ENCODE results near the gene MTHFS. TPM values are rescaled to one million over a fixed set of nuclear protein-coding genes. Genes with fewer than 3 reads are reported as not detected.
"Not testable (repeated sequence)": the region's sequence is repeated elsewhere in the genome, so short reads cannot be mapped to it uniquely, and the experiment has no call there.

MTHFS gene
- total and polyA plus RNA-seq, 4 donors: 26.2 to 156 (median 86.8) TPM

GRCh38 chr15:79942741-79943481 is 46.1 kb upstream of the MTHFS start:
- TF ChIP-seq CTCF (IDR thresholded peaks at IDR 0.05; ENCODE audit: control extremely low read depth, extremely low read depth): no peak
- no peaks in the 10 kb centered on the region for H3K36me3 ChIP-seq (ENCODE audit: control insufficient read depth in 4 of 4, insufficient read depth in 4 of 4, low read length in 4 of 4)
- H3K27me3 ChIP-seq (ENCODE audit: control insufficient read depth in 3 of 3, insufficient read depth in 3 of 3, low read length in 2 of 3): no peaks in the 10 kb centered on the region
- H3K9me3 ChIP-seq (ENCODE audit: control insufficient read depth in 4 of 4, insufficient read depth in 3 of 4, low read length in 3 of 4): peaks cover 0 to 4% (median 0%) of the 10 kb centered on the region in 4 donors
- H3K4me1 ChIP-seq (ENCODE audit: control insufficient read depth in 5 of 5, insufficient read depth in 5 of 5, low read length in 5 of 5): no peaks in the 10 kb centered on the region
- ATAC-seq (ENCODE audit: insufficient read depth, low FRiP score) (no peak), DNase-seq (no peak)
- 84 to 93% methylated on average over 7 of the region's 7 CpGs for WGBS, 2 donors
- H3K9ac ChIP-seq (ENCODE audit: insufficient read depth in 1 of 2, low read length in 2 of 2): no peak overlapping the region
- no peak overlapping the region for H3K4me3 ChIP-seq
- no peak overlapping the region for H3K27ac ChIP-seq (ENCODE audit: low read depth in 1 of 2, low read length in 1 of 2)

- Histone ChIP-seq H3K4me1 (ENCODE audit: control insufficient read depth in 5 of 5, insufficient read depth in 5 of 5, low read length in 5 of 5) (no peaks in the 10 kb centered on the region), H3K27ac (ENCODE audit: low read depth in 1 of 2, low read length in 1 of 2) (no peak overlapping the region), H3K4me3 (no peak overlapping the region), H3K9me3 (ENCODE audit: control insufficient read depth in 4 of 4, insufficient read depth in 3 of 4, low read length in 3 of 4) (no peaks in the 10 kb centered on the region), H3K9ac (ENCODE audit: insufficient read depth in 1 of 2, low read length in 2 of 2) (no peak overlapping the region), H3K36me3 (ENCODE audit: control insufficient read depth in 4 of 4, insufficient read depth in 4 of 4, low read length in 4 of 4) (no peaks in the 10 kb centered on the region), H3K27me3 (ENCODE audit: control insufficient read depth in 3 of 3, insufficient read depth in 3 of 3, low read length in 2 of 3) (no peaks in the 10 kb centered on the region)
- WGBS, 2 donors: 89 to 90% methylated on average over 4 of the region's 4 CpGs
- no peak for ATAC-seq (ENCODE audit: insufficient read depth, low FRiP score)
- no peak for DNase-seq
- TF ChIP-seq CTCF (IDR thresholded peaks at IDR 0.05; ENCODE audit: control extremely low read depth, extremely low read depth): no peak
Observed at GRCh38 chr15:79939399-79939798, 42.6 kb upstream of the MTHFS start.

GRCh38 chr15:79938143-79938542 is 41.3 kb upstream of the MTHFS start:
- ATAC-seq (ENCODE audit: insufficient read depth, low FRiP score) (no peak), DNase-seq (no peak)
- H3K9me3 ChIP-seq (ENCODE audit: control insufficient read depth in 4 of 4, insufficient read depth in 3 of 4, low read length in 3 of 4): no peaks in the 10 kb centered on the region
- no peaks in the 10 kb centered on the region for H3K4me1 ChIP-seq (ENCODE audit: control insufficient read depth in 5 of 5, insufficient read depth in 5 of 5, low read length in 5 of 5)
- H3K9ac ChIP-seq (ENCODE audit: insufficient read depth in 1 of 2, low read length in 2 of 2): no peak overlapping the region
- TF ChIP-seq CTCF (IDR thresholded peaks at IDR 0.05; ENCODE audit: control extremely low read depth, extremely low read depth): no peak
- H3K27me3 ChIP-seq (ENCODE audit: control insufficient read depth in 3 of 3, insufficient read depth in 3 of 3, low read length in 2 of 3): no peaks in the 10 kb centered on the region
- H3K36me3 ChIP-seq (ENCODE audit: control insufficient read depth in 4 of 4, insufficient read depth in 4 of 4, low read length in 4 of 4): no peaks in the 10 kb centered on the region
- H3K4me3 ChIP-seq: no peak overlapping the region
- 72 to 95% methylated on average over 1 of the region's 1 CpG for WGBS, 2 donors
- H3K27ac ChIP-seq (ENCODE audit: low read depth in 1 of 2, low read length in 1 of 2): no peak overlapping the region

GRCh38 chr15:79935556-79936201 is 38.9 kb upstream of the MTHFS start:
- not testable (repeated sequence) for ATAC-seq (ENCODE audit: insufficient read depth, low FRiP score); H3K4me3 ChIP-seq; H3K4me1 ChIP-seq (ENCODE audit: control insufficient read depth in 5 of 5, insufficient read depth in 5 of 5, low read length in 5 of 5); DNase-seq; H3K9me3 ChIP-seq (ENCODE audit: control insufficient read depth in 4 of 4, insufficient read depth in 3 of 4, low read length in 3 of 4); H3K27ac ChIP-seq (ENCODE audit: low read depth in 1 of 2, low read length in 1 of 2); H3K36me3 ChIP-seq (ENCODE audit: control insufficient read depth in 4 of 4, insufficient read depth in 4 of 4, low read length in 4 of 4); H3K27me3 ChIP-seq (ENCODE audit: control insufficient read depth in 3 of 3, insufficient read depth in 3 of 3, low read length in 2 of 3); H3K9ac ChIP-seq (ENCODE audit: insufficient read depth in 1 of 2, low read length in 2 of 2)
- WGBS, 2 donors: 59 to 75% methylated on average over 7 of the region's 7 CpGs

Data from lung (tissue), 12 donors.